ENCODE measurements around the gene GRIK1.

Gene GRIK1

GRCh38 chr21:29634418-29634817, 305.4 kb downstream of the GRIK1 start:
- no peak for TF ChIP-seq CTCF (IDR thresholded peaks at IDR 0.05)

GRCh38 chr21:29633756-29634155, 306.0 kb downstream of the GRIK1 start:
- no peak for TF ChIP-seq CTCF (IDR thresholded peaks at IDR 0.05)

- TF ChIP-seq CTCF (IDR thresholded peaks at IDR 0.05) = no peak
Observed at GRCh38 chr21:29630441-29630840, 309.4 kb downstream of the GRIK1 start.

DNA sequence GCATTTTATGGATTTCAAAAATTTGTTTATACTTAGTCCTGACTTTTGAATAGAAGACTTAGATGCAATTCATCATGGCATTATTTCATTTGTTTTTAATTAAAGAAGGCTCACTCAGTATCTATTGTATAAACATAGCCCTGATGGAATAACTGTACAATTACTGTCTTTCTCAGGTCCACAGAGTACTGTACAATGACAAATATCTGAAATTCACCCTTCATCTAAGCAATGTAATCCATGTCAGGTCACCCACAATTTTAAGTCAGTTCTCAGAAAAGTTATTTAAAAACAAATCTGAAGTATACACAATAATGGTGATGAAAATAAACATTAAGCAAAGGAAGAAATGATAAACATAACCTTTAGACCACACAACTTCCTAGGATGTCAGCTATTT, 311.9 kb downstream of the GRIK1 start:
- TF ChIP-seq CTCF (IDR thresholded peaks at IDR 0.05) = no peak

DNA sequence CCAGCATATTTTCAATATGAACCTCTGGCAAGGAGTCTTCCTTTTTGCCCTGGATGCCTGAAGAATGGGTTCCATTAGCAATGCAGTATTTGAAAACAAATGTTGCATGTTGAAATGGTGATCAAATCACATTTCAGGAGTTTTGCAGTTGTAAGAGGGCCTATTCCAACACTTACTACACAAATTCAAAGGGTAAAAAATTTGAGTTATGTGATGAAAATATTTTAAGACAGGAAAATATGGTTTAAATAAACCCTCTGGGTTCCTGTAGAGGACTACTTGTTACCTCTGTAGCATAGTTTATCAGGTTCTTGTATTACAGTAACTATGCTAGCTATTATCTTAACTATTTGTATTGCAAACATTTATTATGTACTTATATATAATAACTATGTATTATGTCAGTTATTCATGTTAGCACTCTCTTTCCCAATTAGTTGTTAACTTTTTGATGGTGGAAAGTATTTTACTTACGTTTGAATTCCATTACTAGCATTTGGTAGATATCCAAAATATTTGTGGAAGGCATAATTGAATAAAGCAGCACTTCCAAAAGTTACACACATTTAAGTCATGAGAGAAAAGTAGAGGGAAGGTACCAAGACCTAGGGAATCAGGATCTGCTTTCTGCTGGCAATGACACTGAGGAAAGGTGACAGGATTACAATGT, 312.9 kb downstream of the GRIK1 start:
- TF ChIP-seq CTCF (IDR thresholded peaks at IDR 0.05) = no peak

GRCh38 chr21:29625990-29626389, 313.8 kb downstream of the GRIK1 start:
- no peak for TF ChIP-seq CTCF (IDR thresholded peaks at IDR 0.05)

DNA sequence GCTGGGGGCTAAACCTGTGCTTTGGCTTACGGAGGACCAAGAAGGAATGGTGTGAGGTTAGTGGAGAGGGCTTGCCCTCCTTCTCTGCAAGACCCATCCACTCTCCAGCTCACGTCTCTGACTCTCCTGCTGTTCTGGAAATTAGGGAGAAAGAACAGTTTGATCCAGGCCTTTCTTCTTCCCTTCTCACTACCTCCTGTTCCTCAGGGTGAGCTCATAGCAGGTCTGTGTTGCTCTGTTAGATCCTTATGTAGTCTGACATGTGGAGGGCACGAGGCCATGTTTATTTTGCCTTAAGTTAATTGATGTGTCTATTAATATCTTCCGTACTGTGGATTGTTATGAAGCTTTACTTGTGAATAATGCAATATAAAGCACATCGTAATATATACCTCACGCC, 315.0 kb downstream of the GRIK1 start:
- no peak for TF ChIP-seq CTCF (IDR thresholded peaks at IDR 0.05)

DNA sequence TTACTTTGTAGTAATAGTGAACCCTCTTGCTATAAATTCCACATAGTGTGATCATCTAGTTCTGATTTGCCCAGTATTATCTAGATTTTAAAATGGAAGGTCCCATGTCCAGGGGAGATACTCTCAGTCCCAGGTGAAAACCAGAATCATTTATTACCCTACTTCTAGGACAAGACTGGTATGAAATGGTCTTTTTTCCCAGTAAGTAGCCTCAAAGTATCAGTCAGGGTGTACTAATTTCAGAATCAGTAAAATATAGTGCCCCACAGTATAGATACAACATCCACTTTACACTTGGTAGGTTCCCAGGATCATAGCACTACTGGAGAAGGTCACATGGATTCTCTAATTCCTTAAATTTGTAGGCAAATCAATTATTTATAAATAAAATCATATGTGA, 318.3 kb downstream of the GRIK1 start:
- no peak for TF ChIP-seq CTCF (IDR thresholded peaks at IDR 0.05)

All from LNCAP (cell line).